DMS153 treated with DMSO at 0.1 percent for 48 hours (cell line): ENCODE data around the gene PAIP2.
"Not testable (repeated sequence)": the region's sequence is repeated elsewhere in the genome, so short reads cannot be mapped to it uniquely, and the experiment has no call there.

Experiments
- DNase-seq: peaks from one replicate; lab custom pipeline; 2025; ENCODE audit not compliant: unreplicated experiment; lab: John Stamatoyannopoulos, UW

PAIP2 gene

DNA sequence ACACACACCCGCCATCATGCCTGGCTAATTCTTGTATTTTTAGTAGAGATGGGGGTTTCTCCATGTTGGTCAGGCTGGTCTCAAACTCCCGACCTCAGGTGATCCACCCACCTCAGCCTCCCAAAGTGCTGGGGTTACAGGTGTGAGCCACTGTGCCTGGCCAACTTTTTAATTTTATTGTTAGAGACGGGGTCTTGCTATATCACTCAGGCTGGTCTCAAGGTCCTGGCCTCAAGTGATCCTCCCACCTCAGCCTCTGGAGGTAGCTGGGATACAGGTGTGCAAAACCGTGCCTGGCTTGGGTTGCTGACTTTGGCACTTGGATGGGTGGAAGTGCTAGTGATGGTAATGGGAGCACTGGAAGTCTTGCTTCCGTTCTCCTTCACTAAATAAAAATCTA is 67.5 kb downstream of the PAIP2 start:
- not testable (repeated sequence) for DNase-seq

- no peak for DNase-seq
Observed at GRCh38 chr5:139410121-139410992, 68.7 kb downstream of the PAIP2 start.

DNA sequence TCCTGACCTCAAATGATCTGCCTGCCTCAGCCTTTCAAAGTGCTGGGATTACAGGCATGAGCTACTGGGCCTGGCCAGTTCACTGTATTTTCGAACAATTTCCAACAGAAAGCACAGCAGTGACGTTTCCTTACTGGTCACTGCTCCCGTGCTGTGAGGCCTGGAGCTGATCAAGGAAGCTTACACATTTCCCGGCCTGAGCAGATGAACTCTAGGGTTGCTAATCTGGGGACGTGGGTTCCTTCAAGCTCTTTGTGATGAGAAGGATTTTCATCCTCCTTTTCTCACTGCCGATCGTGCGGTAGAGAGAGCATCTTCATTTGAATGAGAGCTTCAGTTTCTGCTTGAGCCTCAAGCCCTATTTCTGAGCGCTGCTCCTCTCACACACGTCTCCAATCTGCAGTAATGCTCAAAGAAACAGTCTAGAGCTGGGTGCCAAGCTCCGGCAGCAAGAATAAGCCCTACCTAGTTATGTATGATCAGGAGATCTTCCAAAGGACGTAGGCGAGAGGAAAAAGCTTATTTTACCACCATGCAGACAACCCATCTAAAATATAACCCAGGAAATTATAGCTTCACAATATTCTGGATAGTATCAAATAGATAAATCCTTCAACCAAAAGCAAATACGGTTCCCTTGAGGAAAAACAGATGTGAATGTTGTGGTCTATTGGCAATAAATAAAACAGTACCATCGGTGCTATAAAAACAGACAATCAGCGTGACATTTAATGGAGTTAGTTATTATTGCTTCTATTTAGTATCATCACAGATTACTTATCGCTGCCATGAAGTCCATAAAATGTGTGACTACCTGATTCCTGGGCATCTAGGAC is 69.6 kb downstream of the PAIP2 start:
- no peak for DNase-seq

- no peak for DNase-seq
Observed at GRCh38 chr5:139413153-139413552, 71.5 kb downstream of the PAIP2 start.

GRCh38 chr5:139413963-139414362 is 72.3 kb downstream of the PAIP2 start:
- no peak for DNase-seq

GRCh38 chr5:139414581-139415130 is 73.0 kb downstream of the PAIP2 start:
- DNase-seq = no peak

DNA sequence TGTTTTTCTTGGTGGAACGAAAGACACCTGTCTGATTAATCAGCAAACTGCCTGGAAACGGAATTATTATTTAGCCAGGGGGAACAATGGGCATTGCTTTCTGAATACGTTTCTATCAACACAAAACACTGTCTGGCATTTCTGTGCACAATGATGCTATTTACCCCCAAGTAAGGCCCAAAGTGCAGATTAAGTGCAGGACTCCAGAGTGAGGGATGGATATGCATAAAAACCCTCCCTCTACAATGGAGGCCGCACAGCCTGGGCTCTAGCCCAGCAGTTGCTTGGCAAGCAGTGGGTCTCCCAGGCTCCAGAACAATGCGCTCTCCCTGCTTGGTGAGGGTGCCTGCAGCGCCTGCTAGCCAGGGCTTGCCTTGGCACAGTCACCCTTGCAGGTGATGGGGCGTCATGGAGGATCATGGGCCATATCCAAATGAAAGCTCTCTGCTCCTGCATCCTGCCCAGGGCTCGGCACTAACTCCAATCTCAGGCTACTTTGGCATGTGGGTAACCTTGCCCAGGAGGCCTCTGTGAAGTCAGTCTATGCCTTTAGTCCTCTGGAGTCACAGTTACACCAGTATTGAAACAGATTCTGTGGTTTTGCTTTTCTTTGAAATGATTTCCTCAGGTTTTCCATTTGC is 73.7 kb downstream of the PAIP2 start:
- DNase-seq = no peak

DNA sequence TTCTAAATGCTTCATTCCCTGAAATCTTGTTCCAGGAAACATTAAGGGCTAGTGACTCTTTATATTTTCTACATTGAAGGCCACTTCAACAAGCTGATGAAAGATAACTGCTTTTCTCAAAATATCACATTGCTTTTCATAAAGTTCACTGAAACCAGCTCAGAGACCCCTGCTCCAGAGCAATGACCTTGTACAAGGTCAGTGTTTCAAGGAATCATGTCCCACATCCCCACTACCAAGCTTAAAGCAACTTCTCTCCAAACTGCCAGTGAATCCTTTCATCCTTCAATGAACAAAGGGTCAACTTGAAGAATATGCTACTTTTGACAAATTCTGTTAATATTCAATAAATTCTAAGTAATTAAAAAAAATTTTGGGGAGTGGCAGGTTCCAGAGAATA is 74.2 kb downstream of the PAIP2 start:
- DNase-seq = no peak

- no peak for DNase-seq
Observed at GRCh38 chr5:139416651-139417050, 75.0 kb downstream of the PAIP2 start.

GRCh38 chr5:139417214-139417613 is 75.6 kb downstream of the PAIP2 start:
- no peak for DNase-seq

- no peak for DNase-seq
Observed at GRCh38 chr5:139418793-139419192, 77.1 kb downstream of the PAIP2 start.
